Hepatocyte (in vitro differentiated cells): ENCODE data around the gene MCHR1. TPM values are rescaled to one million over a fixed set of nuclear protein-coding genes. Genes with fewer than 3 reads are reported as not detected.
"Not testable (repeated sequence)": the region's sequence is repeated elsewhere in the genome, so short reads cannot be mapped to it uniquely, and the experiment has no call there.

Experiments
- DNase-seq: peaks from one replicate; pipeline ENCODE4 v3.0.0-alpha.2; 2016; ENCODE audit warnings: low spot score
- H2AFZ ChIP-seq: fragments of 200-600 bp; sonication (generic); 2 replicates; pipeline ENCODE4 v1.6.0; 2016; ENCODE audit warnings: antibody characterized with exemption, mild to moderate bottlenecking
- H3K27ac ChIP-seq: fragments of 200-600 bp; sonication (generic); 2 replicates; pipeline ENCODE4 v1.5.1; 2016; ENCODE audit warnings: mild to moderate bottlenecking
- H3K27me3 ChIP-seq: fragments of 200-600 bp; sonication (generic); 2 replicates; pipeline ENCODE4 v1.6.1; 2016
- H3K36me3 ChIP-seq: fragments of 200-600 bp; sonication (generic); replicated peaks from 2 replicates; pipeline ENCODE4 v1.5.1; 2016; ENCODE audit warnings: low read depth; ENCODE audit not compliant: insufficient read depth
- H3K4me1 ChIP-seq: fragments of 200-600 bp; sonication (generic); 2 replicates; pipeline ENCODE4 v1.5.1; 2016; ENCODE audit warnings: mild to moderate bottlenecking, moderate library complexity; ENCODE audit not compliant: insufficient read depth
- H3K4me2 ChIP-seq: fragments of 200-600 bp; sonication (generic); 2 replicates; pipeline ENCODE4 v1.6.0; 2016
- H3K4me3 ChIP-seq: fragments of 200-600 bp; sonication (generic); 2 replicates; pipeline ENCODE4 v1.5.1; 2016; ENCODE audit warnings: mild to moderate bottlenecking
- H3K79me2 ChIP-seq: fragments of 200-600 bp; sonication (generic); 2 replicates; pipeline ENCODE4 v1.6.0; 2017; ENCODE audit warnings: mild to moderate bottlenecking
- H3K9me2 ChIP-seq: fragments of 200-600 bp; sonication (generic); replicated peaks from 2 replicates; pipeline ENCODE4 v1.6.0; 2017; ENCODE audit warnings: mild to moderate bottlenecking; ENCODE audit not compliant: insufficient read depth
- H3K9me3 ChIP-seq: fragments of 200-600 bp; sonication (generic); 2 replicates; pipeline ENCODE4 v1.5.1; 2016; ENCODE audit warnings: low read depth, mild to moderate bottlenecking
- H4K20me1 ChIP-seq: fragments of 200-600 bp; sonication (generic); 2 replicates; pipeline ENCODE4 v1.6.0; 2016; ENCODE audit warnings: mild to moderate bottlenecking; ENCODE audit not compliant: insufficient read depth, poor library complexity, severe bottlenecking
- EZH2 ChIP-seq: fragments of 200-600 bp; sonication (generic); IDR thresholded peaks from 2 replicates; pipeline ENCODE4 v1.6.1; 2016; ENCODE audit warnings: antibody characterized with exemption, mild to moderate bottlenecking, borderline replicate concordance
- EZH2phosphoT487 ChIP-seq: fragments of 200-600 bp; sonication (generic); IDR thresholded peaks from one replicate; pipeline ENCODE4 v1.6.1; 2018; ENCODE audit warnings: antibody characterized with exemption, mild to moderate bottlenecking, low read depth, moderate library complexity; ENCODE audit not compliant: unreplicated experiment, severe bottlenecking
- WGBS: methylation state at CpG from one replicate; pipeline ENCODE4 v1.1.6; 2016; ENCODE audit warnings: low lambda C conversion rate; ENCODE audit errors: missing lambda C conversion rate; 5-methylcytosine and 5-hydroxymethylcytosine counted together
- polyA plus RNA-seq: library from polyadenylated mRNA; unstranded; fragments of >200 nt; fragmentation: Nextera tagmentation; extraction: Ambion mirVana; gene quantifications from 2 replicates; pipeline ENCODE4 v1.2.1, GENCODE V29; 2016
- total RNA-seq: library from RNA; depleted of rRNA; stranded (reverse); fragments of >200 nt; gene quantifications from 2 replicates; pipeline ENCODE4 v1.2.3, GENCODE V29; 2014
- TF ChIP-seq, protein P1 (sequence below): fragments of 200-600 bp; sonication (generic); IDR thresholded peaks from 2 replicates; pipeline ENCODE4 v1.5.1; 2016; ENCODE audit warnings: antibody characterized with exemption, mild to moderate bottlenecking; ENCODE audit not compliant: poor library complexity

Gene MCHR1
- total and polyA plus RNA-seq, 2 experiments from 2014 or later, result 0.50 to 1.1 TPM

DNA sequence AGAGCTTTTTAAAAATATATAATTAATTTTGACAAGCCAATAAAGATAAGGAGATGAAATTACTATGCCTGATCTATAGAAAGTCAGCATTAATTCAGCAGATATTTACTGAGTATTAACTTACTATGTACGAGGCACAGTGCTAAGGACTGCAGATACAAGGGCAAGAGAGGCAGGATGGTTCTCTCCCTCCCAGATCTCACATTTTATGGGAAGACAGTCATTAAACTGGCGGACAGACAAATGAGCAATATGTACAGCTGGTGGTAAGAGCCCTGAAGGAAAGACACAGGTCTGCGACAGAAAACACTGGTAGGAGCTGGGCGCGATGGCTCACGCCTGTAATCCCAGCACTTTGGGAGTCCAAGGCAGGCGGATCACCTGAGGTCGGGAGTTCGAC lies 36.8 kb downstream of the MCHR1 start:
- H3K9me2 ChIP-seq, result no peaks in the 10 kb centered on the region
- H3K4me2 ChIP-seq, result no peak overlapping the region
- H3K9me3 ChIP-seq, result no peaks in the 10 kb centered on the region
- no peak overlapping the region for H3K4me3 ChIP-seq
- H3K36me3 ChIP-seq, result no peaks in the 10 kb centered on the region
- TF ChIP-seq, protein P1, sequence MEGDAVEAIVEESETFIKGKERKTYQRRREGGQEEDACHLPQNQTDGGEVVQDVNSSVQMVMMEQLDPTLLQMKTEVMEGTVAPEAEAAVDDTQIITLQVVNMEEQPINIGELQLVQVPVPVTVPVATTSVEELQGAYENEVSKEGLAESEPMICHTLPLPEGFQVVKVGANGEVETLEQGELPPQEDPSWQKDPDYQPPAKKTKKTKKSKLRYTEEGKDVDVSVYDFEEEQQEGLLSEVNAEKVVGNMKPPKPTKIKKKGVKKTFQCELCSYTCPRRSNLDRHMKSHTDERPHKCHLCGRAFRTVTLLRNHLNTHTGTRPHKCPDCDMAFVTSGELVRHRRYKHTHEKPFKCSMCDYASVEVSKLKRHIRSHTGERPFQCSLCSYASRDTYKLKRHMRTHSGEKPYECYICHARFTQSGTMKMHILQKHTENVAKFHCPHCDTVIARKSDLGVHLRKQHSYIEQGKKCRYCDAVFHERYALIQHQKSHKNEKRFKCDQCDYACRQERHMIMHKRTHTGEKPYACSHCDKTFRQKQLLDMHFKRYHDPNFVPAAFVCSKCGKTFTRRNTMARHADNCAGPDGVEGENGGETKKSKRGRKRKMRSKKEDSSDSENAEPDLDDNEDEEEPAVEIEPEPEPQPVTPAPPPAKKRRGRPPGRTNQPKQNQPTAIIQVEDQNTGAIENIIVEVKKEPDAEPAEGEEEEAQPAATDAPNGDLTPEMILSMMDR, result no peak
- TF ChIP-seq EZH2phosphoT487 (no peak), EZH2 (no peak)
- H3K27me3 ChIP-seq, result no peaks in the 10 kb centered on the region
- no peak overlapping the region for H2AFZ ChIP-seq
- H3K4me1 ChIP-seq, result peaks cover 14% of the 10 kb centered on the region
- WGBS, result 83% methylated on average over 9 of the region's 9 CpGs
- no peaks in the 10 kb centered on the region for H3K79me2 ChIP-seq
- DNase-seq, result no peak
- no peak overlapping the region for H3K27ac ChIP-seq
- H4K20me1 ChIP-seq, result no peaks in the 10 kb centered on the region

GRCh38 chr22:40717657-40718056 lies 38.4 kb downstream of the MCHR1 start:
- H3K27ac ChIP-seq, H3K36me3 ChIP-seq, H3K4me3 ChIP-seq, H3K4me1 ChIP-seq, H4K20me1 ChIP-seq, H2AFZ ChIP-seq, H3K27me3 ChIP-seq, H3K4me2 ChIP-seq, H3K9me2 ChIP-seq, H3K79me2 ChIP-seq, DNase-seq, H3K9me3 ChIP-seq: not testable (repeated sequence)
- 84% methylated on average over 5 of the region's 5 CpGs for WGBS

DNA sequence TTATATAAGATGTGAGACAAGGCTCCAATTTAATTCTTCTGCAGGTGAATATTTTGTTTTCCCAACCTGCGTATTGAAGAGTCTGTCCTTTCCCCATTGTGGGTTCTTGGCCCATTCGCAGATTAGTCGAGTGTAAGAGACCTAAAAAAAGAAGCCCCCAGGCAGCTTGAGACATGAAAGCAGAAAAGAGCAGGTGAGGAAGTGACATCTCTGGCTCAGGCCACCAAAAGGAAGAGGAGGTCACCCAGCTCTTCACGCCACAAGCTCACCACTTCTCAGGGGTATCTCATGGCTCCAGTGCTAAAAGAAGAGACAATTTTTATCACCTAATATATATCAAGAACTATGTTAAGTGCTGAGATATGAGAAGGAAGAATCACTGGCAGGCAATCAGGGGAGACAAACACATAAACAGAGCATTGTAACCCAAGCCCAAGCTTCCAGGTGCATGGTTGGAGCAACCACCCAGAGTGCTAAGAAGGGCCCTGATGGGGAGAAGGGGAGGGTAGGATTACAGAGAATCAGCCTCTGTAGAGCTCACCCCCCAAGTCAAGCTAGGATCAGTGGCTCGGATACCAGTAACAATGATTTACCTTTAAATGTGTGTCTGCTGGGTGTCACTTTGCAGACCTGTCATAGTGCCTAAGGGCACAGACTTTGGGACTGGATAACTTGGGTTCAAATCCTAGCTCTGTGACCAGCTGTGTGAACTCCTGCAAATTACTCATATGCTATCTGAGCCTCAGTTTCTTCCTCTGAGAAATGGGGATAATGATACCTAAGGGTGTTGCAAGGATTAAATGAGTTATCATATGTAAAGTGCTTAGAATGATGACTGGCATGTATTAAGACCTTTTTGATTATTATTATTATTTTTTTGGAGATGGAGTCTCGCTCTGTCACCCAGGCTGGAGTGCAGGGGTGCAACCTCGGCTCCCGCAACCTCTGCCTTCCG lies 39.2 kb downstream of the MCHR1 start:
- Histone ChIP-seq H3K79me2 (no peaks in the 10 kb centered on the region), H3K9me3 (no peaks in the 10 kb centered on the region), H4K20me1 (no peaks in the 10 kb centered on the region), H2AFZ (no peak overlapping the region), H3K9me2 (no peaks in the 10 kb centered on the region), H3K27ac (no peak overlapping the region), H3K4me1 (peaks cover 4% of the 10 kb centered on the region), H3K4me2 (no peak overlapping the region), H3K36me3 (no peaks in the 10 kb centered on the region), H3K27me3 (no peaks in the 10 kb centered on the region), H3K4me3 (no peak overlapping the region)
- DNase-seq, result no peak
- TF ChIP-seq, protein P1, result no peak
- TF ChIP-seq EZH2, result no peak
- no peak for TF ChIP-seq EZH2phosphoT487
- 88% methylated on average over 9 of the region's 9 CpGs for WGBS

- H3K4me2 ChIP-seq, result no peak overlapping the region
- H3K4me3 ChIP-seq, result no peak overlapping the region
- no peaks in the 10 kb centered on the region for H4K20me1 ChIP-seq
- no peaks in the 10 kb centered on the region for H3K79me2 ChIP-seq
- TF ChIP-seq EZH2phosphoT487 (no peak), EZH2 (no peak)
- TF ChIP-seq, protein P1, result no peak
- no peaks in the 10 kb centered on the region for H3K9me2 ChIP-seq
- H3K27me3 ChIP-seq, result no peaks in the 10 kb centered on the region
- no peaks in the 10 kb centered on the region for H3K4me1 ChIP-seq
- no peak for DNase-seq
- WGBS, result 64% methylated on average over 6 of the region's 6 CpGs
- H3K9me3 ChIP-seq, result no peaks in the 10 kb centered on the region
- no peak overlapping the region for H2AFZ ChIP-seq
- no peaks in the 10 kb centered on the region for H3K36me3 ChIP-seq
- no peak overlapping the region for H3K27ac ChIP-seq
Observed at GRCh38 chr22:40719599-40719998, 40.3 kb downstream of the MCHR1 start.

DNA sequence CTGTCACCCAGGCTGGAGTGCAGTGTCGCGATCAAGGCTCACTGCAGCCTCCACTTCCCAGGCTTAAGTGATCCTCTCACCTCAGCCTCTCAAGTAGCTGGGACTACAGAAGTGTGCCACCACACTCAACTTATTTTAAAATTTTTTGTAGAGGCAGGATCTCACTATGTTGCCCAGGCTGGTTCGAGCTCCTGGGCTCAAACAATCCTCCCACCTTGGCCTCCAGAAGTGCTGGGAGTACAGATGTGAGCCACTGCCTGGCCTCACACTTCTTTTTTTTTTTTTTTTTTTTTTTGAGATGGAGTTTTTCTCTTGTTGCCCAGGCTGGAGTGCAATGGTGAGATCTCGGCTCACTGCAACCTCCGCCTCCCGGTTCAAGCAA lies 40.9 kb downstream of the MCHR1 start:
- not testable (repeated sequence) for H3K4me2 ChIP-seq, H2AFZ ChIP-seq, H3K4me1 ChIP-seq, H3K27me3 ChIP-seq, H3K27ac ChIP-seq, H3K9me3 ChIP-seq, H3K4me3 ChIP-seq, DNase-seq, H3K36me3 ChIP-seq, H3K79me2 ChIP-seq, H4K20me1 ChIP-seq, H3K9me2 ChIP-seq
- 96% methylated on average over 6 of the region's 6 CpGs for WGBS
